ENCODE measurements around the gene RNF26. TPM values are rescaled to one million over a fixed set of nuclear protein-coding genes. Genes with fewer than 3 reads are reported as not detected.

Gene RNF26
- total and polyA plus RNA-seq, 2 of the 13 experiments (the other 11 are each of a cell fraction or from before 2014, with no cell fraction given), result 11.9 to 26.3 TPM

DNA sequence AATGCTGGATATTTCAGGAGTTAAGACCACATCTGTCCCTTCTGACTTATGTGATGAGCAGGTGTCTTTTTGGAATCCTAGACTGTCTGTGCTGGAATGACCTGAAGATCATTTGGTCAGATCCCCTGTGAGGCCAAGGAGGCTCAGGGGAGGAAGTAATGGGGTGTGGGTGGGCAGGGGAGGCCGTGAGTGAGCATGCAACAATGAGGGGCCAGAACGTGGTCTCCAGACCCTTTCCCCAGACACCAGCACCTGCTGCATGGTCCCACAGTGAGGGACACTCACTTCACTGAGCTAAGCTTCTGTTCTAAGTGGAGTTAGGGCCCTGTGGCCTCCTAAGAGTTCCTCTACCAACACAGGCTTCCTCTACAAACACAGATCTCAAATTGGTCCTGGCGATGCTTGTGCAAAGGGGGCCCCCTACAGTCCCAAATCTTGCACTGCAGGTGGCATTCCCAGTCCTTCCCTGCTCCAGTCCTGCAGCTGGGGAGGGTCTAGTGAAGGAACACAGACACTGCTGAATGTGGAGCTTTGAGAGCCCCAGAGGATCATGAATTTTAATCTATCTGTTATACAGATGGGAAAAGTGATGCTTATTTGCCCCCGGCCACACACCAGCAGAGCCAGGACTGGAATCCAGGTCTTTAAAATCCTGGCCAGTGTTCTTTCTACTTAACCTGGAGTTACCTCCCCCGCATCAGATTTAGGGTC is 39.7 kb downstream of the RNF26 start (continued):
- TF ChIP-seq LCORL (IDR thresholded peaks at IDR 0.05), result no peak
- 0 out of 2 replicates have a peak, but pooled peaks have one; percentile 36 for TF ChIP-seq LCORL (CRISPR knock-in tag; IDR thresholded peaks at IDR 0.05)
- TF ChIP-seq, protein P1, sequence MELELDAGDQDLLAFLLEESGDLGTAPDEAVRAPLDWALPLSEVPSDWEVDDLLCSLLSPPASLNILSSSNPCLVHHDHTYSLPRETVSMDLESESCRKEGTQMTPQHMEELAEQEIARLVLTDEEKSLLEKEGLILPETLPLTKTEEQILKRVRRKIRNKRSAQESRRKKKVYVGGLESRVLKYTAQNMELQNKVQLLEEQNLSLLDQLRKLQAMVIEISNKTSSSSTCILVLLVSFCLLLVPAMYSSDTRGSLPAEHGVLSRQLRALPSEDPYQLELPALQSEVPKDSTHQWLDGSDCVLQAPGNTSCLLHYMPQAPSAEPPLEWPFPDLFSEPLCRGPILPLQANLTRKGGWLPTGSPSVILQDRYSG (CRISPR knock-in tag; IDR thresholded peaks at IDR 0.05), result no peak
- TF ChIP-seq AGO1 (IDR thresholded peaks at IDR 0.05; ENCODE audit: low read depth, low read length, poor library complexity, severe bottlenecking), result no peak
- TF ChIP-seq STAG1 (CRISPR knock-in tag; IDR thresholded peaks at IDR 0.05), result peak; percentile 84
- TF ChIP-seq SSRP1 (CRISPR knock-in tag; IDR thresholded peaks at IDR 0.05), result 0 out of 2 replicates have a peak, but pooled peaks have one; percentile 40
- TF ChIP-seq PPARG (CRISPR knock-in tag; conservative IDR thresholded peaks at IDR 0.05), result 0 out of 2 replicates have a peak, but pooled peaks have one; percentile 12
- TF ChIP-seq, protein P2, sequence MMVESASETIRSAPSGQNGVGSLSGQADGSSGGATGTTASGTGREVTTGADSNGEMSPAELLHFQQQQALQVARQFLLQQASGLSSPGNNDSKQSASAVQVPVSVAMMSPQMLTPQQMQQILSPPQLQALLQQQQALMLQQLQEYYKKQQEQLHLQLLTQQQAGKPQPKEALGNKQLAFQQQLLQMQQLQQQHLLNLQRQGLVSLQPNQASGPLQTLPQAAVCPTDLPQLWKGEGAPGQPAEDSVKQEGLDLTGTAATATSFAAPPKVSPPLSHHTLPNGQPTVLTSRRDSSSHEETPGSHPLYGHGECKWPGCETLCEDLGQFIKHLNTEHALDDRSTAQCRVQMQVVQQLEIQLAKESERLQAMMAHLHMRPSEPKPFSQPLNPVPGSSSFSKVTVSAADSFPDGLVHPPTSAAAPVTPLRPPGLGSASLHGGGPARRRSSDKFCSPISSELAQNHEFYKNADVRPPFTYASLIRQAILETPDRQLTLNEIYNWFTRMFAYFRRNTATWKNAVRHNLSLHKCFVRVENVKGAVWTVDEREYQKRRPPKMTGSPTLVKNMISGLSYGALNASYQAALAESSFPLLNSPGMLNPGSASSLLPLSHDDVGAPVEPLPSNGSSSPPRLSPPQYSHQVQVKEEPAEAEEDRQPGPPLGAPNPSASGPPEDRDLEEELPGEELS (CRISPR knock-in tag; IDR thresholded peaks at IDR 0.05), result 0 out of 2 replicates have a peak, but pooled peaks have one; percentile 12
- TF ChIP-seq, protein P3, sequence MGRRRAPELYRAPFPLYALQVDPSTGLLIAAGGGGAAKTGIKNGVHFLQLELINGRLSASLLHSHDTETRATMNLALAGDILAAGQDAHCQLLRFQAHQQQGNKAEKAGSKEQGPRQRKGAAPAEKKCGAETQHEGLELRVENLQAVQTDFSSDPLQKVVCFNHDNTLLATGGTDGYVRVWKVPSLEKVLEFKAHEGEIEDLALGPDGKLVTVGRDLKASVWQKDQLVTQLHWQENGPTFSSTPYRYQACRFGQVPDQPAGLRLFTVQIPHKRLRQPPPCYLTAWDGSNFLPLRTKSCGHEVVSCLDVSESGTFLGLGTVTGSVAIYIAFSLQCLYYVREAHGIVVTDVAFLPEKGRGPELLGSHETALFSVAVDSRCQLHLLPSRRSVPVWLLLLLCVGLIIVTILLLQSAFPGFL (CRISPR knock-in tag; IDR thresholded peaks at IDR 0.05), result no peak
- TF ChIP-seq HNRNPH1 (optimal IDR thresholded peaks at IDR 0.05; ENCODE audit: low read depth, low read length), result no peak
- TF ChIP-seq XRCC5 (optimal IDR thresholded peaks at IDR 0.05; ENCODE audit: low read length), result peak; percentile 77
- TF ChIP-seq, protein P4, sequence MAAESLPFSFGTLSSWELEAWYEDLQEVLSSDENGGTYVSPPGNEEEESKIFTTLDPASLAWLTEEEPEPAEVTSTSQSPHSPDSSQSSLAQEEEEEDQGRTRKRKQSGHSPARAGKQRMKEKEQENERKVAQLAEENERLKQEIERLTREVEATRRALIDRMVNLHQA (CRISPR knock-in tag; IDR thresholded peaks at IDR 0.05), result no peak
- no peak for TF ChIP-seq SP1 (IDR thresholded peaks at IDR 0.05)
- TF ChIP-seq SP1 (CRISPR knock-in tag; IDR thresholded peaks at IDR 0.05), result no peak
- 0 out of 2 replicates have a peak, but pooled peaks have one; percentile 43 for TF ChIP-seq KMT2A (CRISPR knock-in tag; IDR thresholded peaks at IDR 0.05)
- no peak for TF ChIP-seq NRL (CRISPR knock-in tag; IDR thresholded peaks at IDR 0.05; ENCODE audit: borderline replicate concordance)
- TF ChIP-seq ZNF235 (CRISPR knock-in tag; IDR thresholded peaks at IDR 0.05; ENCODE audit: borderline replicate concordance), result no peak
- TF ChIP-seq CENPX (CRISPR knock-in tag; IDR thresholded peaks at IDR 0.05), result no peak
- TF ChIP-seq EP300 (IDR thresholded peaks at IDR 0.05; ENCODE audit: low read depth in 2 of 2, low read length in 2 of 2), result 0 out of 4 replicates have a peak, but pooled peaks of 1 of the 2 experiments have one; percentile 9
- TF ChIP-seq EP300 (CRISPR knock-in tag; IDR thresholded peaks at IDR 0.05; ENCODE audit: borderline replicate concordance), result no peak
- no peak for TF ChIP-seq TCF7L2 (IDR thresholded peaks at IDR 0.05; ENCODE audit: low read depth, low read length)
- TF ChIP-seq, protein P5, sequence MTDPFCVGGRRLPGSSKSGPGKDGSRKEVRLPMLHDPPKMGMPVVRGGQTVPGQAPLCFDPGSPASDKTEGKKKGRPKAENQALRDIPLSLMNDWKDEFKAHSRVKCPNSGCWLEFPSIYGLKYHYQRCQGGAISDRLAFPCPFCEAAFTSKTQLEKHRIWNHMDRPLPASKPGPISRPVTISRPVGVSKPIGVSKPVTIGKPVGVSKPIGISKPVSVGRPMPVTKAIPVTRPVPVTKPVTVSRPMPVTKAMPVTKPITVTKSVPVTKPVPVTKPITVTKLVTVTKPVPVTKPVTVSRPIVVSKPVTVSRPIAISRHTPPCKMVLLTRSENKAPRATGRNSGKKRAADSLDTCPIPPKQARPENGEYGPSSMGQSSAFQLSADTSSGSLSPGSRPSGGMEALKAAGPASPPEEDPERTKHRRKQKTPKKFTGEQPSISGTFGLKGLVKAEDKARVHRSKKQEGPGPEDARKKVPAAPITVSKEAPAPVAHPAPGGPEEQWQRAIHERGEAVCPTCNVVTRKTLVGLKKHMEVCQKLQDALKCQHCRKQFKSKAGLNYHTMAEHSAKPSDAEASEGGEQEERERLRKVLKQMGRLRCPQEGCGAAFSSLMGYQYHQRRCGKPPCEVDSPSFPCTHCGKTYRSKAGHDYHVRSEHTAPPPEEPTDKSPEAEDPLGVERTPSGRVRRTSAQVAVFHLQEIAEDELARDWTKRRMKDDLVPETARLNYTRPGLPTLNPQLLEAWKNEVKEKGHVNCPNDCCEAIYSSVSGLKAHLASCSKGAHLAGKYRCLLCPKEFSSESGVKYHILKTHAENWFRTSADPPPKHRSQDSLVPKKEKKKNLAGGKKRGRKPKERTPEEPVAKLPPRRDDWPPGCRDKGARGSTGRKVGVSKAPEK (CRISPR knock-in tag; IDR thresholded peaks at IDR 0.05; ENCODE audit: borderline replicate concordance), result no peak
- TF ChIP-seq ZNF562 (CRISPR knock-in tag; IDR thresholded peaks at IDR 0.05; ENCODE audit: borderline replicate concordance), result no peak
- 0 out of 2 replicates have a peak, but pooled peaks have one; percentile 62 for TF ChIP-seq TSC22D2 (CRISPR knock-in tag; IDR thresholded peaks at IDR 0.05; ENCODE audit: borderline replicate concordance)
